Mesendoderm (in vitro differentiated cells): ENCODE data around the gene PGBD4.

ENCODE experiments used
- DNase-seq: peaks from one replicate; pipeline ENCODE4 v3.0.0; 2013
- H2AK5ac ChIP-seq: 2 replicates; pipeline ENCODE4 v1.6.1; 2013; ENCODE audit warnings: low read length, inconsistent platforms
- H2BK120ac ChIP-seq: 2 replicates; pipeline ENCODE4 v1.6.1; 2013; ENCODE audit warnings: low read depth, mild to moderate bottlenecking, low read length, moderate library complexity, mixed read lengths
- H2BK15ac ChIP-seq: replicated peaks from 2 replicates; pipeline ENCODE4 v1.6.1; 2013; ENCODE audit warnings: low read depth, mild to moderate bottlenecking, moderate library complexity
- H2BK5ac ChIP-seq: 2 replicates; pipeline ENCODE4 v1.6.1; 2013; ENCODE audit warnings: low read length, inconsistent platforms
- H3K18ac ChIP-seq: 2 replicates; pipeline ENCODE4 v1.6.1; 2013; ENCODE audit warnings: mild to moderate bottlenecking, low read length, mixed read lengths
- H3K23ac ChIP-seq: one replicate; pipeline ENCODE4 v1.6.1; 2013; ENCODE audit warnings: low read length
- H3K27ac ChIP-seq: 2 replicates; pipeline ENCODE4 v1.5.1; 2013; ENCODE audit warnings: low read depth, mild to moderate bottlenecking, inconsistent platforms, low read length, moderate library complexity
- H3K27me3 ChIP-seq: 2 replicates; pipeline ENCODE4 v1.6.1; 2013; ENCODE audit warnings: low read length, control low read depth, mild to moderate bottlenecking, inconsistent platforms; ENCODE audit not compliant: insufficient read depth, poor library complexity
- H3K36me3 ChIP-seq: 2 replicates; pipeline ENCODE4 v1.6.1; 2013; ENCODE audit warnings: low read length, inconsistent platforms; ENCODE audit not compliant: control insufficient read depth, insufficient read depth
- H3K4ac ChIP-seq: one replicate; pipeline ENCODE4 v1.6.1; 2013; ENCODE audit warnings: low read depth, mild to moderate bottlenecking, low read length, moderate library complexity
- H3K4me1 ChIP-seq: 2 replicates; pipeline ENCODE4 v1.6.1; 2013; ENCODE audit warnings: low read depth, low read length, inconsistent platforms; ENCODE audit not compliant: control insufficient read depth
- H3K4me2 ChIP-seq: 2 replicates; pipeline ENCODE4 v1.6.1; 2013; ENCODE audit warnings: low read length
- H3K4me3 ChIP-seq: 2 replicates; pipeline ENCODE4 v1.5.1; 2013; ENCODE audit warnings: mild to moderate bottlenecking, low read length
- H3K56ac ChIP-seq: one replicate; pipeline ENCODE4 v1.6.1; 2013; ENCODE audit warnings: low read length
- H3K79me1 ChIP-seq: 2 replicates; pipeline ENCODE4 v1.6.1; 2013; ENCODE audit warnings: low read length, inconsistent platforms
- H3K79me2 ChIP-seq: 2 replicates; pipeline ENCODE4 v1.6.1; 2013; ENCODE audit warnings: mild to moderate bottlenecking, low read length; ENCODE audit not compliant: control insufficient read depth, insufficient read depth
- H3K9ac ChIP-seq: 2 replicates; pipeline ENCODE4 v1.6.1; 2013; ENCODE audit warnings: low read length, inconsistent platforms
- H4K5ac ChIP-seq: one replicate; pipeline ENCODE4 v1.6.1; 2013; ENCODE audit warnings: low read length
- H4K8ac ChIP-seq: one replicate; pipeline ENCODE4 v1.6.1; 2013; ENCODE audit warnings: low read depth, mild to moderate bottlenecking, control low read depth, low read length, moderate library complexity
- WGBS: extraction: QIAGEN DNeasy Blood & Tissue Kit; methylation state at CpG from one replicate; pipeline ENCODE4 v1.1.7; 2013; ENCODE audit warnings: low lambda C conversion rate, missing lambda C conversion rate; ENCODE audit not compliant: insufficient coverage; ENCODE audit errors: extremely low coverage; 5-methylcytosine and 5-hydroxymethylcytosine counted together

The PGBD4 gene

GRCh38 chr15:34106423-34106822, 4.5 kb downstream of the PGBD4 start:
- Histone ChIP-seq H3K56ac (no peak overlapping the region), H3K27ac (no peak overlapping the region), H3K4me1 (no peaks in the 10 kb centered on the region), H3K18ac (no peak overlapping the region), H2BK120ac (no peak overlapping the region), H3K23ac (no peak overlapping the region), H3K4me3 (no peak overlapping the region), H4K8ac (no peak overlapping the region), H2AK5ac (no peak overlapping the region), H2BK15ac (no peak overlapping the region), H3K79me1 (no peaks in the 10 kb centered on the region), H3K27me3 (no peaks in the 10 kb centered on the region), H3K36me3 (no peaks in the 10 kb centered on the region), H4K5ac (no peak overlapping the region), H3K4ac (no peak overlapping the region), H3K79me2 (peaks cover under 1% of the 10 kb centered on the region), H3K4me2 (no peak overlapping the region), H3K9ac (no peak overlapping the region), H2BK5ac (no peak overlapping the region)
- DNase-seq, result no peak
- no CpG with 5 or more reads among the region's 1 CpG for WGBS

- H3K27me3 ChIP-seq, result no peaks in the 10 kb centered on the region
- H2BK15ac ChIP-seq, result no peak overlapping the region
- no peaks in the 10 kb centered on the region for H3K4me1 ChIP-seq
- no peak overlapping the region for H3K9ac ChIP-seq
- no peak overlapping the region for H4K8ac ChIP-seq
- H3K23ac ChIP-seq, result no peak overlapping the region
- H3K4me3 ChIP-seq, result no peak overlapping the region
- no peak overlapping the region for H3K4ac ChIP-seq
- DNase-seq, result no peak
- no peak overlapping the region for H4K5ac ChIP-seq
- H2AK5ac ChIP-seq, result no peak overlapping the region
- no peak overlapping the region for H3K27ac ChIP-seq
- no peak overlapping the region for H2BK120ac ChIP-seq
- no peaks in the 10 kb centered on the region for H3K79me2 ChIP-seq
- H3K36me3 ChIP-seq, result no peaks in the 10 kb centered on the region
- no peak overlapping the region for H3K56ac ChIP-seq
- H2BK5ac ChIP-seq, result no peak overlapping the region
- H3K79me1 ChIP-seq, result no peaks in the 10 kb centered on the region
- no CpG with 5 or more reads among the region's 2 CpGs for WGBS
- H3K4me2 ChIP-seq, result no peak overlapping the region
- no peak overlapping the region for H3K18ac ChIP-seq
These were observed 5.4 kb downstream of the PGBD4 start for GRCh38 chr15:34107315-34107714.

GRCh38 chr15:34109797-34110663, 8.1 kb downstream of the PGBD4 start:
- DNase-seq, result peak; percentile 46
- no peak overlapping the region for H3K18ac ChIP-seq

GRCh38 chr15:34111488-34111887, 9.6 kb downstream of the PGBD4 start:
- H4K5ac ChIP-seq, result no peak overlapping the region
- WGBS, result no CpG with 5 or more reads among the region's 6 CpGs
- no peak overlapping the region for H2BK5ac ChIP-seq
- no peak overlapping the region for H2BK120ac ChIP-seq
- no peaks in the 10 kb centered on the region for H3K4me1 ChIP-seq
- H3K79me2 ChIP-seq, result no peaks in the 10 kb centered on the region
- H3K27me3 ChIP-seq, result no peaks in the 10 kb centered on the region
- no peaks in the 10 kb centered on the region for H3K79me1 ChIP-seq
- H3K4me2 ChIP-seq, result no peak overlapping the region
- no peak overlapping the region for H3K56ac ChIP-seq
- H2AK5ac ChIP-seq, result no peak overlapping the region
- no peak overlapping the region for H3K27ac ChIP-seq
- no peak overlapping the region for H3K4me3 ChIP-seq
- H3K36me3 ChIP-seq, result no peaks in the 10 kb centered on the region
- no peak overlapping the region for H2BK15ac ChIP-seq
- no peak overlapping the region for H3K23ac ChIP-seq
- no peak overlapping the region for H3K18ac ChIP-seq
- H4K8ac ChIP-seq, result no peak overlapping the region
- DNase-seq, result no peak
- no peak overlapping the region for H3K9ac ChIP-seq
- H3K4ac ChIP-seq, result no peak overlapping the region

More at GRCh38 chr15:34109797-34110663, 8.1 kb downstream of the PGBD4 start:
- Histone ChIP-seq H2AK5ac (no peak overlapping the region), H4K8ac (no peak overlapping the region), H3K4me1 (no peaks in the 10 kb centered on the region), H3K4me2 (no peak overlapping the region), H3K23ac (no peak overlapping the region), H3K9ac (no peak overlapping the region), H3K36me3 (no peaks in the 10 kb centered on the region), H3K4me3 (no peak overlapping the region), H3K79me1 (no peaks in the 10 kb centered on the region), H2BK5ac (no peak overlapping the region), H2BK120ac (no peak overlapping the region), H2BK15ac (no peak overlapping the region), H4K5ac (no peak overlapping the region), H3K27ac (no peak overlapping the region), H3K79me2 (no peaks in the 10 kb centered on the region), H3K56ac (no peak overlapping the region), H3K4ac (no peak overlapping the region), H3K27me3 (no peaks in the 10 kb centered on the region)
- no CpG with 5 or more reads among the region's 5 CpGs for WGBS

GRCh38 chr15:34114215-34114614, 12.3 kb downstream of the PGBD4 start:
- no peak overlapping the region for H2BK120ac ChIP-seq
- H3K56ac ChIP-seq, result no peak overlapping the region
- H3K9ac ChIP-seq, result no peak overlapping the region
- no peak overlapping the region for H2BK5ac ChIP-seq
- no peaks in the 10 kb centered on the region for H3K27me3 ChIP-seq
- WGBS, result no CpG with 5 or more reads among the region's 2 CpGs
- H4K8ac ChIP-seq, result no peak overlapping the region
- H2BK15ac ChIP-seq, result no peak overlapping the region
- no peak overlapping the region for H3K27ac ChIP-seq
- H3K79me2 ChIP-seq, result no peaks in the 10 kb centered on the region
- no peaks in the 10 kb centered on the region for H3K4me1 ChIP-seq
- DNase-seq, result no peak
- H3K4ac ChIP-seq, result no peak overlapping the region
- H4K5ac ChIP-seq, result no peak overlapping the region
- no peak overlapping the region for H3K4me3 ChIP-seq
- no peaks in the 10 kb centered on the region for H3K79me1 ChIP-seq
- no peak overlapping the region for H3K18ac ChIP-seq
- no peaks in the 10 kb centered on the region for H3K36me3 ChIP-seq
- no peak overlapping the region for H2AK5ac ChIP-seq
- H3K23ac ChIP-seq, result no peak overlapping the region
- H3K4me2 ChIP-seq, result no peak overlapping the region

- no CpG with 5 or more reads among the region's 3 CpGs for WGBS
- Histone ChIP-seq H3K27ac (no peak overlapping the region), H3K79me1 (no peaks in the 10 kb centered on the region), H3K4ac (no peak overlapping the region), H3K27me3 (no peaks in the 10 kb centered on the region), H2BK120ac (no peak overlapping the region), H2BK15ac (no peak overlapping the region), H4K8ac (no peak overlapping the region), H3K4me1 (no peaks in the 10 kb centered on the region), H3K23ac (no peak overlapping the region), H3K56ac (no peak overlapping the region), H2AK5ac (no peak overlapping the region), H3K18ac (no peak overlapping the region), H3K9ac (no peak overlapping the region), H4K5ac (no peak overlapping the region), H3K79me2 (no peaks in the 10 kb centered on the region), H2BK5ac (no peak overlapping the region), H3K36me3 (no peaks in the 10 kb centered on the region), H3K4me2 (no peak overlapping the region), H3K4me3 (no peak overlapping the region)
- DNase-seq, result no peak
These were observed 12.9 kb downstream of the PGBD4 start for GRCh38 chr15:34114739-34115138.
